WTC11 (cell line): Measurements from ENCODE around the gene TMEM192. TPM values are rescaled to one million over a fixed set of nuclear protein-coding genes. Genes with fewer than 3 reads are reported as not detected.

Experiments
- ATAC-seq: fragments of 200-7000 bp; cut with Tn5 transposase; 2 replicates; pipeline ENCODE4 v1.10.0; 2021; ENCODE audit warnings: mild to moderate bottlenecking, moderate library complexity
- CTCF ChIA-PET: fragments of 300-600 bp; sonication (Branson Sonifier 250); formaldehyde crosslinking; loops from one replicate; lab custom pipeline; 2021; ENCODE audit warnings: antibody characterized with exemption; lab: Charles Lee
- POLR2A ChIA-PET: fragments of 350-600 bp; sonication (Branson Sonifier 250); formaldehyde crosslinking; loops from one replicate; lab custom pipeline; 2021; ENCODE audit warnings: antibody characterized with exemption; lab: Charles Lee
- DNase-seq: peaks from one replicate; pipeline ENCODE4 v3.0.0; 2021; ENCODE audit warnings: low spot score
- H3K27ac Mint-ChIP-seq: 2 replicates; pipeline ENCODE4 v1.8.0; 2021; ENCODE audit warnings: mixed read lengths
- H3K27me3 Mint-ChIP-seq: 2 replicates; pipeline ENCODE4 v1.8.0; 2021; ENCODE audit warnings: low read depth, mild to moderate bottlenecking, moderate library complexity, mixed read lengths
- H3K36me3 Mint-ChIP-seq: 2 replicates; pipeline ENCODE4 v1.8.0; 2021; ENCODE audit warnings: mixed read lengths
- H3K4me1 Mint-ChIP-seq: 2 replicates; pipeline ENCODE4 v1.8.0; 2022; ENCODE audit warnings: mixed read lengths
- H3K4me3 Mint-ChIP-seq: 2 replicates; pipeline ENCODE4 v1.8.0; 2021; ENCODE audit warnings: mild to moderate bottlenecking, moderate library complexity, mixed read lengths
- H3K9me3 Mint-ChIP-seq: 2 replicates; pipeline ENCODE4 v1.8.0; 2021; ENCODE audit warnings: mixed read lengths
- FOXJ3 ChIP-seq: sonication (generic); formaldehyde crosslinking; IDR thresholded peaks from 2 replicates; pipeline ENCODE4 v1.9.0; 2021; ENCODE audit warnings: missing genetic modification reagents, mild to moderate bottlenecking, borderline replicate concordance
- GABPB1 ChIP-seq: sonication (generic); formaldehyde crosslinking; IDR thresholded peaks from 2 replicates; pipeline ENCODE4 v1.8.1; 2023; ENCODE audit warnings: mild to moderate bottlenecking, missing genetic modification reagents
- JAZF1 ChIP-seq: fragments of 250-450 bp; sonication (Bioruptor Pico); IDR thresholded peaks from 2 replicates; pipeline ENCODE4 v1.9.0; 2021; ENCODE audit warnings: moderate library complexity, mild to moderate bottlenecking, inconsistent platforms
- RELA ChIP-seq: sonication (generic); formaldehyde crosslinking; IDR thresholded peaks from 2 replicates; pipeline ENCODE4 v1.8.1; 2022; ENCODE audit warnings: missing genetic modification reagents, mild to moderate bottlenecking, borderline replicate concordance
- RORB ChIP-seq: fragments of 250-450 bp; sonication (Bioruptor Pico); IDR thresholded peaks from 2 replicates; pipeline ENCODE4 v1.9.0; 2021; ENCODE audit warnings: mild to moderate bottlenecking
- ZNF671 ChIP-seq: fragments of 250-450 bp; sonication (Bioruptor Pico); IDR thresholded peaks from 2 replicates; pipeline ENCODE4 v1.8.0; 2021; ENCODE audit warnings: mild to moderate bottlenecking
- total RNA-seq: library from RNA; stranded (reverse); gene quantifications from 3 replicates; pipeline ENCODE4 v1.2.3, GENCODE V29; 2021
- TF ChIP-seq, protein P1 (sequence below): fragments of 250-450 bp; sonication (Bioruptor Pico); IDR thresholded peaks from 2 replicates; pipeline ENCODE4 v1.9.0; 2021; ENCODE audit warnings: mild to moderate bottlenecking
- TF ChIP-seq, protein P2 (sequence below): fragments of 250-450 bp; sonication (Bioruptor Pico); IDR thresholded peaks from 2 replicates; pipeline ENCODE4 v1.8.0; 2021; ENCODE audit warnings: mild to moderate bottlenecking
- TF ChIP-seq, protein P3 (sequence below): fragments of 250-450 bp; sonication (Bioruptor Pico); IDR thresholded peaks from 2 replicates; pipeline ENCODE4 v2.1.2; 2022; ENCODE audit warnings: mild to moderate bottlenecking, moderate library complexity
- TF ChIP-seq, protein P4 (sequence below): sonication (generic); formaldehyde crosslinking; IDR thresholded peaks from 2 replicates; pipeline ENCODE4 v1.8.0; 2022; ENCODE audit warnings: missing genetic modification reagents
- TF ChIP-seq, protein P5 (sequence below): fragments of 200-600 bp; IDR thresholded peaks from 2 replicates; pipeline ENCODE4 v1.8.0; 2022; ENCODE audit warnings: antibody characterized with exemption
- TF ChIP-seq, protein P6 (sequence below): sonication (generic); formaldehyde crosslinking; IDR thresholded peaks from 2 replicates; pipeline ENCODE4 v1.8.1; 2022; ENCODE audit warnings: low read depth, mild to moderate bottlenecking, moderate library complexity, missing genetic modification reagents, borderline replicate concordance
- TF ChIP-seq, protein P7 (sequence below): sonication (generic); formaldehyde crosslinking; IDR thresholded peaks from 2 replicates; pipeline ENCODE4 v1.8.0; 2022; ENCODE audit warnings: mild to moderate bottlenecking, missing genetic modification reagents

Gene TMEM192
- total RNA-seq, 1 experiment from 2014 or later = 10.5 TPM

DNA sequence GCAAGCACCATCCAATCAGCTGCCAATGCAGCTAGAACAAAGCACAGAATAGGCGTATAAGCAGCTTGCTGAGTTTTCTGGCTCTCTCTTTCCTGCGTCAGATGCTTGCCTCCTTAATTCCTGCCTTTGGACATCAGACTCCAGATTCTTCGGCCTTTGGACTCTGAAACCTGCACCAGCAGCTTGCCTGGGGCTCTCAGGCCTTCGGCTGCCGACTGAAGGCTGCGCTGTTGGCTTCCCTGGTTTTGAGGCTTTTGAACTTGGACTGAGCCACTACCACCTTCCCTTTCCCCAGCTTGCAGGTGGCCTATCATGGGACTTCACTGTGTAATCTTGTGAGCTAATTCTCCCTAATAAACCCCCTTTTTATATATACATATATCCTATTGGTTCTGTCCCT lies 6.1 kb downstream of the TMEM192 start (continued):
- TF ChIP-seq ZNF671 (CRISPR knock-in tag) (no peak), RELA (CRISPR knock-in tag) (no peak)
- TF ChIP-seq, protein P1, sequence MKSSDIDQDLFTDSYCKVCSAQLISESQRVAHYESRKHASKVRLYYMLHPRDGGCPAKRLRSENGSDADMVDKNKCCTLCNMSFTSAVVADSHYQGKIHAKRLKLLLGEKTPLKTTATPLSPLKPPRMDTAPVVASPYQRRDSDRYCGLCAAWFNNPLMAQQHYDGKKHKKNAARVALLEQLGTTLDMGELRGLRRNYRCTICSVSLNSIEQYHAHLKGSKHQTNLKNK (CRISPR knock-in tag) = no peak
- TF ChIP-seq, all 79 proteins: peak for 0

DNA sequence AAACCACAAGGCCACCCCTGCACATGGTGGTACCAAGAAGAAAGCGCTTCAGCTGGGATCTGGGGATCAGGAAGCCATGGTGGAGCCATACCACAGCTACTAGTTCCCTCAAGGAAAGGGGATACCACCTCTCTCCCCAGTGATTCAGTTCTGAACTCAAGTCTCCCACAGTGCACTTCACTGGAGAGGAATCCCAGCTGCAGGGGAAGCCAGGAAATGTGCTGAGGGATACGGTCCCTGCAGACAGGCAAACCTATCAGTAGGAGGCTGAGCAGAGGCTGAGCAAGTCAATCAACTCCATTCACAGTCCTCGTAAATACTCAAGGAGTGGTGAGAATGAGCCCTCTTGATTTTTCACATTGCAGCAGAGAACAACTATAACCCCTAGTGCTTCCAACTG lies 11.0 kb downstream of the TMEM192 start:
- no peaks in the 10 kb centered on the region for H3K27me3 Mint-ChIP-seq
- peaks cover 19% of the 10 kb centered on the region for H3K36me3 Mint-ChIP-seq
- POLR2A ChIA-PET = no interaction called here
- H3K27ac Mint-ChIP-seq = no peak overlapping the region
- no peaks in the 10 kb centered on the region for H3K9me3 Mint-ChIP-seq
- CTCF ChIA-PET = no interaction called here
- ATAC-seq (no peak), DNase-seq (no peak)
- no peak for TF ChIP-seq FOXJ3 (CRISPR knock-in tag)
- TF ChIP-seq, protein P2, sequence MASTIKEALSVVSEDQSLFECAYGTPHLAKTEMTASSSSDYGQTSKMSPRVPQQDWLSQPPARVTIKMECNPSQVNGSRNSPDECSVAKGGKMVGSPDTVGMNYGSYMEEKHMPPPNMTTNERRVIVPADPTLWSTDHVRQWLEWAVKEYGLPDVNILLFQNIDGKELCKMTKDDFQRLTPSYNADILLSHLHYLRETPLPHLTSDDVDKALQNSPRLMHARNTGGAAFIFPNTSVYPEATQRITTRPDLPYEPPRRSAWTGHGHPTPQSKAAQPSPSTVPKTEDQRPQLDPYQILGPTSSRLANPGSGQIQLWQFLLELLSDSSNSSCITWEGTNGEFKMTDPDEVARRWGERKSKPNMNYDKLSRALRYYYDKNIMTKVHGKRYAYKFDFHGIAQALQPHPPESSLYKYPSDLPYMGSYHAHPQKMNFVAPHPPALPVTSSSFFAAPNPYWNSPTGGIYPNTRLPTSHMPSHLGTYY = no peak
- TF ChIP-seq RORB = no peak
- TF ChIP-seq, protein P3, sequence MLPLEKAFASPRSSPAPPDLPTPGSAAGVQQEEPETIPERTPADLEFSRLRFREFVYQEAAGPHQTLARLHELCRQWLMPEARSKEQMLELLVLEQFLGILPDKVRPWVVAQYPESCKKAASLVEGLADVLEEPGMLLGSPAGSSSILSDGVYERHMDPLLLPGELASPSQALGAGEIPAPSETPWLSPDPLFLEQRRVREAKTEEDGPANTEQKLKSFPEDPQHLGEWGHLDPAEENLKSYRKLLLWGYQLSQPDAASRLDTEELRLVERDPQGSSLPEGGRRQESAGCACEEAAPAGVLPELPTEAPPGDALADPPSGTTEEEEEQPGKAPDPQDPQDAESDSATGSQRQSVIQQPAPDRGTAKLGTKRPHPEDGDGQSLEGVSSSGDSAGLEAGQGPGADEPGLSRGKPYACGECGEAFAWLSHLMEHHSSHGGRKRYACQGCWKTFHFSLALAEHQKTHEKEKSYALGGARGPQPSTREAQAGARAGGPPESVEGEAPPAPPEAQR = no peak
- TF ChIP-seq GABPB1 (CRISPR knock-in tag) = no peak
- TF ChIP-seq, protein P4, sequence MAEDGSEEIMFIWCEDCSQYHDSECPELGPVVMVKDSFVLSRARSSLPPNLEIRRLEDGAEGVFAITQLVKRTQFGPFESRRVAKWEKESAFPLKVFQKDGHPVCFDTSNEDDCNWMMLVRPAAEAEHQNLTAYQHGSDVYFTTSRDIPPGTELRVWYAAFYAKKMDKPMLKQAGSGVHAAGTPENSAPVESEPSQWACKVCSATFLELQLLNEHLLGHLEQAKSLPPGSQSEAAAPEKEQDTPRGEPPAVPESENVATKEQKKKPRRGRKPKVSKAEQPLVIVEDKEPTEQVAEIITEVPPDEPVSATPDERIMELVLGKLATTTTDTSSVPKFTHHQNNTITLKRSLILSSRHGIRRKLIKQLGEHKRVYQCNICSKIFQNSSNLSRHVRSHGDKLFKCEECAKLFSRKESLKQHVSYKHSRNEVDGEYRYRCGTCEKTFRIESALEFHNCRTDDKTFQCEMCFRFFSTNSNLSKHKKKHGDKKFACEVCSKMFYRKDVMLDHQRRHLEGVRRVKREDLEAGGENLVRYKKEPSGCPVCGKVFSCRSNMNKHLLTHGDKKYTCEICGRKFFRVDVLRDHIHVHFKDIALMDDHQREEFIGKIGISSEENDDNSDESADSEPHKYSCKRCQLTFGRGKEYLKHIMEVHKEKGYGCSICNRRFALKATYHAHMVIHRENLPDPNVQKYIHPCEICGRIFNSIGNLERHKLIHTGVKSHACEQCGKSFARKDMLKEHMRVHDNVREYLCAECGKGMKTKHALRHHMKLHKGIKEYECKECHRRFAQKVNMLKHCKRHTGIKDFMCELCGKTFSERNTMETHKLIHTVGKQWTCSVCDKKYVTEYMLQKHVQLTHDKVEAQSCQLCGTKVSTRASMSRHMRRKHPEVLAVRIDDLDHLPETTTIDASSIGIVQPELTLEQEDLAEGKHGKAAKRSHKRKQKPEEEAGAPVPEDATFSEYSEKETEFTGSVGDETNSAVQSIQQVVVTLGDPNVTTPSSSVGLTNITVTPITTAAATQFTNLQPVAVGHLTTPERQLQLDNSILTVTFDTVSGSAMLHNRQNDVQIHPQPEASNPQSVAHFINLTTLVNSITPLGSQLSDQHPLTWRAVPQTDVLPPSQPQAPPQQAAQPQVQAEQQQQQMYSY (CRISPR knock-in tag) = no peak
- no peaks in the 10 kb centered on the region for H3K4me1 Mint-ChIP-seq
- H3K4me3 Mint-ChIP-seq = no peak overlapping the region

DNA sequence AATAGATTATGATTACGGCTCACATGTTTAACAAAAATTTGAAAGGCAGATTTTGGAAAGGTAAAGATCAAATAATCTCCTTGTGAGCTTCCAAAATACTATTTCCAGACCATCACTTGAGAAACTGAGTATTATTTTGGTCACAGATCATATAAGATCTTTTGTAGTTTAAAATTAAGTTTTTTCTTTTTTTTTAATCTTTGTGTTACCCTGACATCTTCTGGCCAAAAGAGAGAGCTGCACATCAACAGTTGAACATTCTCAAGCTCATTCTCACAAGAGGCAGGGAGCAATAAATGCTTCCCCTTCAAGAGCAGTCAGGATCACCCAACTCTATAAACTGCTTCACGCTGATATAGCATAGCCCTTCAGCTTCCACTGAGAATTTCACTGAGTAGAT lies 15.9 kb downstream of the TMEM192 start:
- Mint-ChIP-seq H3K27me3 (no peaks in the 10 kb centered on the region), H3K9me3 (no peaks in the 10 kb centered on the region)
- CTCF ChIA-PET = interaction anchor here (0.6 to 3.1 kb wide), 32 partner anchors 10 to 399 kb away, joined by 3 to 47 read pairs (median 4); partner anchors contain the start of genes TMEM192 and TRIM61
- DNase-seq = no peak
- no peak for TF ChIP-seq JAZF1
- TF ChIP-seq, protein P5, sequence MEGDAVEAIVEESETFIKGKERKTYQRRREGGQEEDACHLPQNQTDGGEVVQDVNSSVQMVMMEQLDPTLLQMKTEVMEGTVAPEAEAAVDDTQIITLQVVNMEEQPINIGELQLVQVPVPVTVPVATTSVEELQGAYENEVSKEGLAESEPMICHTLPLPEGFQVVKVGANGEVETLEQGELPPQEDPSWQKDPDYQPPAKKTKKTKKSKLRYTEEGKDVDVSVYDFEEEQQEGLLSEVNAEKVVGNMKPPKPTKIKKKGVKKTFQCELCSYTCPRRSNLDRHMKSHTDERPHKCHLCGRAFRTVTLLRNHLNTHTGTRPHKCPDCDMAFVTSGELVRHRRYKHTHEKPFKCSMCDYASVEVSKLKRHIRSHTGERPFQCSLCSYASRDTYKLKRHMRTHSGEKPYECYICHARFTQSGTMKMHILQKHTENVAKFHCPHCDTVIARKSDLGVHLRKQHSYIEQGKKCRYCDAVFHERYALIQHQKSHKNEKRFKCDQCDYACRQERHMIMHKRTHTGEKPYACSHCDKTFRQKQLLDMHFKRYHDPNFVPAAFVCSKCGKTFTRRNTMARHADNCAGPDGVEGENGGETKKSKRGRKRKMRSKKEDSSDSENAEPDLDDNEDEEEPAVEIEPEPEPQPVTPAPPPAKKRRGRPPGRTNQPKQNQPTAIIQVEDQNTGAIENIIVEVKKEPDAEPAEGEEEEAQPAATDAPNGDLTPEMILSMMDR = peak; percentile 44
- TF ChIP-seq, protein P6, sequence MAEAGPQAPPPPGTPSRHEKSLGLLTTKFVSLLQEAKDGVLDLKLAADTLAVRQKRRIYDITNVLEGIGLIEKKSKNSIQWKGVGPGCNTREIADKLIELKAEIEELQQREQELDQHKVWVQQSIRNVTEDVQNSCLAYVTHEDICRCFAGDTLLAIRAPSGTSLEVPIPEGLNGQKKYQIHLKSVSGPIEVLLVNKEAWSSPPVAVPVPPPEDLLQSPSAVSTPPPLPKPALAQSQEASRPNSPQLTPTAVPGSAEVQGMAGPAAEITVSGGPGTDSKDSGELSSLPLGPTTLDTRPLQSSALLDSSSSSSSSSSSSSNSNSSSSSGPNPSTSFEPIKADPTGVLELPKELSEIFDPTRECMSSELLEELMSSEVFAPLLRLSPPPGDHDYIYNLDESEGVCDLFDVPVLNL (CRISPR knock-in tag) = no peak
- TF ChIP-seq, protein P7, sequence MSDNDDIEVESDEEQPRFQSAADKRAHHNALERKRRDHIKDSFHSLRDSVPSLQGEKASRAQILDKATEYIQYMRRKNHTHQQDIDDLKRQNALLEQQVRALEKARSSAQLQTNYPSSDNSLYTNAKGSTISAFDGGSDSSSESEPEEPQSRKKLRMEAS (CRISPR knock-in tag) = no peak
- TF ChIP-seq, all 79 proteins: peak for 1
- Mint-ChIP-seq H3K4me3 (no peak overlapping the region), H3K4me1 (no peaks in the 10 kb centered on the region), H3K27ac (no peak overlapping the region), H3K36me3 (peaks cover 24% of the 10 kb centered on the region)
- ATAC-seq = peak; percentile 83
- POLR2A ChIA-PET = interaction anchor here (0.7 kb wide), 1 partner anchor 1143 kb away, joined by 3 read pairs; no protein-coding TSS in a partner anchor
